MG63 (cell line): ENCODE results near the gene CACNG5. TPM values are rescaled to one million over a fixed set of nuclear protein-coding genes. Genes with fewer than 3 reads are reported as not detected.

Experiments
- DNase-seq: peaks from one replicate; pipeline ENCODE4 v3.0.0-alpha.2; 2020
- H3K27me3 ChIP-seq: fragments of 250-450 bp; sonication (Bioruptor Pico); 2 replicates; pipeline ENCODE4 v1.5.1; 2020; ENCODE audit warnings: mild to moderate bottlenecking, moderate library complexity
- H3K36me3 ChIP-seq: fragments of 250-450 bp; sonication (Bioruptor Pico); 2 replicates; pipeline ENCODE4 v1.5.1; 2020; ENCODE audit warnings: mild to moderate bottlenecking, moderate library complexity
- H3K4me3 ChIP-seq: fragments of 250-450 bp; sonication (Bioruptor Pico); 2 replicates; pipeline ENCODE4 v1.5.1; 2020; ENCODE audit warnings: mild to moderate bottlenecking, moderate library complexity
- H3K9me3 ChIP-seq: fragments of 250-450 bp; sonication (Bioruptor Pico); 2 replicates; pipeline ENCODE4 v1.5.1; 2020; ENCODE audit warnings: mild to moderate bottlenecking, moderate library complexity
- total RNA-seq: library from RNA; depleted of rRNA; stranded (reverse); fragments of >200 nt; shearing (Covaris generic); gene quantifications from 2 replicates; pipeline ENCODE4 v1.2.3, GENCODE V29; 2014; ENCODE audit warnings: low replicate concordance

CACNG5 gene
- total RNA-seq, 1 experiment from 2014 or later: not detected

DNA sequence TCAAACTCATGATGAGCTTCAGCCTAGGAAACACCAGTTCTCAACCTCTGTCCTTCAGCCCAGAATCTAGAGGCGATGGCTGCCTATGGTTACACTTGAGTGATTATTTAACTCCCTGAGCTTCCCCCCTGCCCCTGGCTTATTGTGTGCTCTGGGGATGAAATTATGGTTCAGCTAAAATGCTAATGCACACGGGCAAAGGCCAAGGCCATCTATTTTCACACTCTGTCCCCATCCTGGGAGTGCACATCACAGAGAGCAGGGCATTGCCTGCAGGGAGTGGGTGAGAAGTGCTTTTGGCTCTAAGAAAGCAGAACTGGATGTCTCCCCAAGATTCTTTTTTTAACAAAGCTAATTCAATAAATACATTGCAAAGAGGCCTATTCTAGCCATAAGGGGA is 21.6 kb upstream of the CACNG5 start:
- no peak for DNase-seq
- peaks cover 7% of the 10 kb centered on the region; the same call in 1 of the 2 replicates for H3K9me3 ChIP-seq
- no peaks in the 10 kb centered on the region for H3K27me3 ChIP-seq
- H3K4me3 ChIP-seq: no peak overlapping the region
- no peaks in the 10 kb centered on the region for H3K36me3 ChIP-seq

DNA sequence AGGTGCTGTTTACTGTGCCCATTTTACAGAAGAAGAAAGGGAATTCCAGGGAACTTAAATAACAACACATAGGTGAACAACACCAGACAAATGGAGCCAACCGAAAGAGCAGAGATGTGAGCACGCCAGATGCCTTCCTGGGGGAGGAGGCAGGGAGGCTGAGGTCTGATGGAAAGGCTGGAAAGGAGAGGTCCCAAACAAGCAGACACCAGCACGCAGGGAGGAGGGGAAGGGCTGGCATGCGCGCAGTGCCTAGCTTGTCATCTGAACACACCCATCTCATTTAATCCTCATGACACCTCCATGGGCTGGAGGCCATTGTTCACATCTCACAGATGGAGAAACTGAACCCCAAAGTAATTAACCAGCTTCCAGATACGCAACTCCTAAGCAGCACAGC is 20.9 kb upstream of the CACNG5 start:
- H3K9me3 ChIP-seq: peaks cover 7% of the 10 kb centered on the region; the same call in 1 of the 2 replicates
- DNase-seq: no peak
- no peaks in the 10 kb centered on the region for H3K27me3 ChIP-seq
- no peaks in the 10 kb centered on the region for H3K36me3 ChIP-seq
- no peak overlapping the region for H3K4me3 ChIP-seq

DNA sequence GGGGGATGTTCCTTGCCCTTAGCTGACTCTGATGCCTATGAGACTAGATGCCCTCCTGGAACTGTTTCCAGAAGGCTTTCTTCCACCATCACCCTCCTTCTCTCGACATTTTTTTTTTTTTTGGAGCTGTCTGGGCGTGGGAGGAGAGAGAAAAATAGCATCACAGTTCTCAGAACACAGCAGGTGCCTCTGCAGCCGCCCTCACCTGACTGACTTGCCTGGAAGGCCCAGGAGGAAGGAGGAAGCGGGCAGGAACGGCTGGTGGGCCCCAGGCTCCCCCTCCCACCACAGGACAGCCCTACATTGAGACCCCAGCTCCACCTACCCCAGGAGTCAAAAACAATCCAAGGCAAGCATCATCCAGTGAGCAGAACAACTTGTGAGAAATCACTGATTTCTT is 20.3 kb upstream of the CACNG5 start:
- peaks cover 7% of the 10 kb centered on the region; the same call in 1 of the 2 replicates for H3K9me3 ChIP-seq
- DNase-seq: no peak
- H3K4me3 ChIP-seq: no peak overlapping the region
- no peaks in the 10 kb centered on the region for H3K27me3 ChIP-seq
- H3K36me3 ChIP-seq: no peaks in the 10 kb centered on the region

DNA sequence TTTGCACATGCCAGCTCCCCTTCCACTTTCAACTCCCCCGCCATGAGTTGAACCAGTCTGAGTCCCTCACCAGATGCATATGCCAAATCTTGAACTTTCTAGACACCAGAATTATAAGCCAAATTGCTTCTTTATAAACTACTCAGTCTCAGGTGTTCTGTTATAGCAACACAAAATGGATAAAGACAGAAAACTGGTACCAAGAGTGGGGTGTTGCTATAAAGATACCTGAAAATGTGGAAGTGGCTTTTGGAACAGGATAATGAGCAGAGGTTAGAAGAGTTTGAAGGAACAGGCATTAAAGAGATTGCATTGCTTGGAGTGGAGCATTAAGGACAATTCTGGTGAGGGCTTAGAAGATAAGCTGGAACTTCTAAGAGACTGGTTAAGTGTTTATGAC is 17.2 kb upstream of the CACNG5 start:
- Histone ChIP-seq H3K27me3 (no peaks in the 10 kb centered on the region), H3K9me3 (peaks cover 7% of the 10 kb centered on the region; the same call in 1 of the 2 replicates), H3K4me3 (no peak overlapping the region), H3K36me3 (no peaks in the 10 kb centered on the region)
- DNase-seq: no peak

DNA sequence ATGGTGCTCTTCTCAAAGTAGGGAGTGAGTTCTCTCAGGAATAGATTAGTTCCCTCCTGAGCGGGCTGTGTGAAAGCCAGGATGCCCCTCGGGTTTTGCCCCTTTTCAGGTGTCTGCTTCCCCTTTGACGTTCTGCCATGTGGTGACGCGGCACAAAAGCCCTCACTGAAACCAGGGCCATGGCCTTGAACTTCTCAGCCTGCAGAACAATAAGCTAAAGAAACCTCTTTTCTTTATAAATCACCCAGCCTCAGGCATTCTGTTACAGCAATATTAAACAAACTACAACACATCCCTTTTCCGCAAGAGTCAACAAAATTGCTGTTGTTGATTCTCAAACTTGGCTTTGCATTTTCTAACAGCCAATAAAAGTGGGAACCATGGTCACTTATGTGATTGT is 15.5 kb upstream of the CACNG5 start:
- Histone ChIP-seq H3K36me3 (no peaks in the 10 kb centered on the region), H3K27me3 (no peaks in the 10 kb centered on the region), H3K4me3 (no peak overlapping the region), H3K9me3 (peaks cover 7% of the 10 kb centered on the region; the same call in 1 of the 2 replicates)
- no peak for DNase-seq

DNA sequence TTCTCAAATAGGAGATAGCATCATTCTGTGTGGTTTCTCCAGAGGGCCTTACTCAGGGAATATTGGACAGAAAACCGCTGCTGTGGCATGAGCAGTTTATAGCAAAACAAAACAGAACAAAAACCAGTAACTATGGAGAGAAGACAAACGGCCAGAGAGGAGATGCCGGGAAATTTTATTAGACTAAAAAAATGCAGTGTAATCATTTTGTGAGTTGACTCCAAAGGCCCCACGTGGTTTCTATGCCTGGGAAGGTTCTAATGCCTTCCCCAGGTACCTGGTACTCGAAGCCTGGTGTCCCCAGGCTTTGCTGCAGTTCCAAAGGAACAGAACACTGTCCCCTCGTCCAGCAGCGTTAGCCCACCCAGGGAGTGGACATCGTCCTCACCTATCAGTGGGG is 12.9 kb upstream of the CACNG5 start:
- H3K9me3 ChIP-seq: peaks cover 9% of the 10 kb centered on the region; the same call in 1 of the 2 replicates
- H3K36me3 ChIP-seq: no peaks in the 10 kb centered on the region
- no peak overlapping the region for H3K4me3 ChIP-seq
- H3K27me3 ChIP-seq: peaks cover 5% of the 10 kb centered on the region; the same call in 1 of the 2 replicates
- DNase-seq: no peak

DNA sequence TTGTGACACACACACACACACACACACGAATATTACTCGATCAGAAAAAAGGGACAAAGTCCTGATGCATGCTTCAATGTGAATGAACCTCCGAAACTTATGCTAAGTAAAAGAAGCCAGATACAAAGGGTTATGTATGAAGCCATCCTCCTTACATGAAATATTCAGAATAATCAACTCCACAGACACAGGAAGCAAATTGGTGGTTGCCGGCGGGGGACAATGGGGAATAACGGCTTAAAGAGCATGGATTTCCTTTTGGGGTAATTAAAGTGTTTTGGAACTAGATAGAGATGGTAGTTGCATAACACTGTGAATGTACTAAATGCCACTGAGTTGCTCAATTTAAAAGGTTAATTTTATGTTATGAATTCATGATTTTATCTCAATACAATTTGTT is 8.1 kb upstream of the CACNG5 start:
- Histone ChIP-seq H3K9me3 (0 out of 2 replicates have a peak, but pooled peaks cover 2% of the 10 kb centered on the region), H3K36me3 (no peaks in the 10 kb centered on the region), H3K4me3 (no peak overlapping the region), H3K27me3 (peaks cover 12% of the 10 kb centered on the region)
- DNase-seq: no peak

DNA sequence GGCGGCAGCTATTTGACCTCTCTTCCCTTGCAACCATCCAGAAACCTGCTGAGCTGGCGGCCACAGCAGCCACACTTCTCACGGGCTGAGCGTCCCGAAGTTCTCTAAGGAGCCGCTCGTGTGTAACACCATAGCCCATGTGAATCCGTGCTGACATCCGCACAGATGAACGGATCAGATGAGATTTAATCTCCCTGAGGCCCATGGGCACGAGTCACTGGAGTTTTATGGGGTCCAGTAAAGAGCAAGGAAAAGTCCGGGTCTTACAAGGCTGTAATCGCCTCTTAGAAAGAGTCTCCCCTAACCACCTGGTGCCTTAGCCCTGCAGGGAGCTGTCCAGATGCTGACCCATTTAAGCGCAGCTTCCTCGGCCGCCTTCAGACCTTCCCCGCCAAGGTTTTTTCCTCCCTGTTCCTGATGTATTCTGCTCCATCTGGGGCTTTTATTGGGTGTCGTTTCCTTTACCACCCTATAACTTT is 5.5 kb upstream of the CACNG5 start:
- peak; percentile 48 for DNase-seq
- no peak overlapping the region for H3K4me3 ChIP-seq
- no peaks in the 10 kb centered on the region for H3K36me3 ChIP-seq
- H3K9me3 ChIP-seq: 0 out of 2 replicates have a peak, but pooled peaks cover 2% of the 10 kb centered on the region
- peaks cover 21% of the 10 kb centered on the region for H3K27me3 ChIP-seq

DNA sequence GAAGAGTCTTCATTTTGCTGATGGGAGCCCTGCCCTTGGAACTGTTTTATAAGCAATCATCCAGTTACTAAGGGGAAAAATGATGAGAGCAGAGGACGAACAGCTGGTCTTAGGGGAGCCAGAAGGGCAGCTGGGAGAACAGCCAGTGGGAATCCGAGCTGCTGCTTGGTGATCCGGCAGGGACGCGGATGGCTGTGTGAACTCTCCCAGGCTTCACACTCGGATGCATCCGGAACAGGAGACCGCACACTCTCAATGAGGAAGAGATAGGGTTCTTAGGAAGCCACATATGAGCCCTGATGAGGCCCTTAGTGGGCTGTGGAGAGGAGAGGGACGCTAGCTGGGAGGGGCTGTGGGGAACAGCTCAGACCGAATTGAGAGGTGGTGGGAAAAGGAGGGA is 5.0 kb upstream of the CACNG5 start:
- Histone ChIP-seq H3K27me3 (peaks cover 25% of the 10 kb centered on the region), H3K36me3 (no peaks in the 10 kb centered on the region), H3K4me3 (no peak overlapping the region), H3K9me3 (0 out of 2 replicates have a peak, but pooled peaks cover 2% of the 10 kb centered on the region)
- no peak for DNase-seq

DNA sequence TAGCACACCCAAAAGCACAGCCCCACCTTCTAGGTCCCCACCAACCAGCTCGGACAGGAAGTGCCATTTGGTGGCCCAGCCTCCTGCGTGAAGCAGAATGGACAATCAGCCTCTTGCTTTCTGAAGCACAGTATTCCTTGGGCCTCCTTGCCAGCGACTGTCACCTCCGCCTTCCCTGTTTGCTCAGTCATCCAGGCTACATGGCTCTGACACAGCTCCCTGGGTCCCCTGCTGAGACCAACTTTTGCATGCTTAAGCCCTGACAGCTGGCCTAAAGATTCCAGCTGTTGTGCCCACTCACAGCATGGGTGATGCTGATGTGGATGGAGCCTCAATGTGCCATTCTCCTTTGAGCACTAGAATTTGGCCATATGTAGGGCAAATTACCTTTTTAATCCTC is 4.5 kb upstream of the CACNG5 start:
- Histone ChIP-seq H3K36me3 (no peaks in the 10 kb centered on the region), H3K4me3 (no peak overlapping the region), H3K9me3 (0 out of 2 replicates have a peak, but pooled peaks cover 2% of the 10 kb centered on the region), H3K27me3 (peaks cover 30% of the 10 kb centered on the region)
- no peak for DNase-seq

DNA sequence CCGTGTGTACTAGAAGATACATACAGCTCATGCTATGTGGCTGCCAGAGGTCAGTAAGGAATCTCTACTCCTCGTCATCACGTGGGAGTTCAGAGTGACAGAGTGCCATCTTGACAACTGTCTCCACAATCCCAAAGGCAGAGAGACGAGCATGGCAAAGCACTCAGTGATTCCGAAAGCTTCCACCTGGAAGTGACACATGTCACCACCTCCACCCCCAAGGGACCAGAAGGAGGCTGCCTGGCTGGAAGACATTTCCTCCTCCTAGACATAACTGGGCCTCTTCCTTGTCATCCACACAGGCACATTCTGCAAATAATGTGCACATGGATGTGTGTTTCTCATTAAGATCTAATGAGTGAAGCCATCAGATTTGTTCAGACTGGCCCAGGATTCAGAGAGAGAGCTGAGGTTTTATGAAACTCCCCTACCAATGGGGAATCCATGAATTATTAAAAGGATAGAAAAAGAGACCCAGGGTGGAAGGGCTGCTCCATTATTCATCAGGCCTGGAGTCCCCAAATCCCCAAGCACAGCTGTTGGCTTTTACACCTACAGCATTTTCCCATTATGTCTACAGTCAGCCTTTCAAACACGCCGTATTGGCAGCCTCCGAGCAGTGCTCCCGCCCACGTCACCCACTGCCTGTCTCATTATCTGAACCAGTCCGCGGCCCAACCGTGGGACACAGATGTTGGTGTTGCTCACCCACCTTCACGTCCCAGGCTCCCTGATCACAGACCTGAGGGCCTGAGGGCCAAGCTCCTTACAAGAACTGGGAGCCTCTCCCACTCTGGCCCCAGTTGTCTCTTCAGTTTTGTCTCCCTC is 3.3 kb upstream of the CACNG5 start:
- H3K9me3 ChIP-seq: no peaks in the 10 kb centered on the region
- H3K27me3 ChIP-seq: peaks cover 38% of the 10 kb centered on the region
- no peak for DNase-seq
- H3K36me3 ChIP-seq: no peaks in the 10 kb centered on the region
- no peak overlapping the region for H3K4me3 ChIP-seq

DNA sequence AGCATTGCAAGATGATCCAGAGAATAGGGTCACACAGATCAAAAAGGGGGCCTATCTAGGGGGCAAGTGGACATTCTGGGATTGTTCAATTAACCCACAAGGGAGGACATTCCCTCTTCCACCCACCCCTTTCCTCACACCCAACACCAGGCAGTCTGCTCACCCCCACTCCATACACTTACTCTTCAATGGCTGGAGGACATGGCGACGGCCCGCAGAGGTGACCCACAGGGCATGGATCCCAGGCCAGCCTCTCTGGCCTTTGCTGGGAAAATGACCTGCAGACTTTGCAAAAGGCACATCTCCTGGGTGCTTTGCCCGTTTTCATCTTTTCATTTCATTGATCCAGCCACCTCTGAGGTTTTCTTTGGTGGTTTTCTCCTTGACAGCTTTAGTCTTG is 1.7 kb upstream of the CACNG5 start:
- DNase-seq: no peak
- Histone ChIP-seq H3K27me3 (peaks cover 36% of the 10 kb centered on the region), H3K4me3 (no peak overlapping the region), H3K9me3 (no peaks in the 10 kb centered on the region), H3K36me3 (no peaks in the 10 kb centered on the region)

DNA sequence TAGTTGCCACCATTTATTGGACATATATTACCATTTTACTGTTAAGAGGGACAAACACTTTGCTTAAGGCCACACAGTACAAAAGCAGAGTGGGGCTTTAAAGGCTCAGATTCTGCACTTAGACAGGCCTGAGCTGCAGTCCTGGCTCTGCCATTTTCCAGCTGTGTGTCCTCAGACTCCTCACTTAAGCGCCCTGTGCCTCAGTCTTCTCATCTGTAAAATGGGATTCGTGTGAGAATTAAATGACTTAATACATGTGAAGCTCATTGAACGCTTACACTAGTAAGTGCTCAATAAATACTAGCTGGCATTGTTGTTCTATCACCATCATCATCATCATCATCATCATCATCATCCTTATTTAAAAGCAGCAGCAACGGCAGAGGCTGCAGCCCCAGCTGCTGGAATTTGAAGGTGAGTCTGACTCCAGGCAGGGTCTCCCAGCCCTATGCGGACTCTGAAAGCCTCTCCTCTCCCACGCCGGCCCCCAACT is 445 bp upstream of the CACNG5 start:
- H3K9me3 ChIP-seq: no peaks in the 10 kb centered on the region
- DNase-seq: no peak
- H3K4me3 ChIP-seq: no peak overlapping the region
- peaks cover 33% of the 10 kb centered on the region for H3K27me3 ChIP-seq
- no peaks in the 10 kb centered on the region for H3K36me3 ChIP-seq

DNA sequence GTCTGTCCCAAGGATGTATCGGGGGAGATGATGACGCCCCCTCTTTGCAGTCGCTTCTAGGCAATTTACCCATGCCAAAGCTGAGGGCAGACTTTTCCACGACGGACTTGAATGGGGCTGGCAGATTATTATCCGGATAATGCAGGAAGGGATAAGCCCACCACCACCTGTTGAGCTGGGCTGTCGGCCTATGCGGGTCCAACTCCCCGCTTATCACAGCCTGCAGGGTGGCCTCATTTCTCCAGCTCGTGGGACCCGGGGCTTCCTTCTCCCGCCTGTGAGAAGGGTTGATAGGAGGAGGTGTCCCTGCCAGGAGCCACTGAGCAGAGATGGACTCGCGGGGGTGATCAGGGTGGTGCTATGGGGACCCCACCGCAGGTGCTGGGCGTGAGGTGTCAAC is 559 bp downstream of the CACNG5 start:
- Histone ChIP-seq H3K4me3 (no peak overlapping the region), H3K9me3 (no peaks in the 10 kb centered on the region), H3K27me3 (peaks cover 31% of the 10 kb centered on the region), H3K36me3 (no peaks in the 10 kb centered on the region)
- no peak for DNase-seq

DNA sequence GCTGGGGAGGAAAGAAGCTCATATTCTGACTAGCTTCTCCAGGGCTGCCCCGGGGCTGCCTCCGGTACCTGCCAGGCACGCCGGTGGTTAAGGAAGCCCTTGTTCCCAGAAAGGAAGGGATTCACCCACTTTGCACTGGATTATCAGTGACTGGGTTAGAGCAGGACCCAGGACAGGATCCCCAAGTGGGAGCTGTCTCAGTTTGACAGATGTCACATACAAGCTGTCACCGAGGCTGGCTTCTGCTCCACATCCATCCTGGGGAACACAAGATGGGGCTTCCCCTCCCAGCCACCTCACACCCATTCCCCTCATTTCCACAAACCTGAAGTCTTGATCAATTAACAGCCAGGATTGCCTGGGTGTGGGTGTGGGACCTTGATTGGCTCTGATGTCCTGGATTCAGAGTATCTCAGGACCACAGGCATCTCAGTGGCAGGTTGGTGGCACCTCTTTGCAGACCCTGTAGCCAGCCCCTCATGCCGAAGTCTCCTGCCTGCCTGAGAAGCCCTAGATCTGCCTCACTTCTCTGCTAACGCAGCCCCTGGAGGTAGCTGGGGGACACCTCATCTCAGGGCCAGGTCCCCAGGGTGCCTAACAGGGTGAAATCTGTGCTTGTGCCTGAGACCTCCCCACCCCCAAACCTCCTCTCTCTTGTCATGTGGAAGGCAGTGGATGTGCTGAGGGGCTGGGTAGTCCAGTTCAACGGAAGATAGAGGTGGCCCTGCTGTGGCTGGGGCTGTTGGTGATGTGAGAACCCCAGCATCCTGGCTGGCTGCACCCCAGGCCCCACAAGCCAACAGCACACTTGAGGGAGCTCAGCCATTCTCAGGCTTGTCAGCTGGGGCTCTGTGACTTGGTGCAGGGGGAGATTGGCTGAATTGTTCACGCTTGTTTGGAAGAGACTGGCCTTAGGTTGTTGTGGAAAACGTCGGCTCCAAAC is 1.4 kb downstream of the CACNG5 start:
- Histone ChIP-seq H3K27me3 (peaks cover 31% of the 10 kb centered on the region), H3K4me3 (no peak overlapping the region), H3K36me3 (no peaks in the 10 kb centered on the region), H3K9me3 (no peaks in the 10 kb centered on the region)
- no peak for DNase-seq

DNA sequence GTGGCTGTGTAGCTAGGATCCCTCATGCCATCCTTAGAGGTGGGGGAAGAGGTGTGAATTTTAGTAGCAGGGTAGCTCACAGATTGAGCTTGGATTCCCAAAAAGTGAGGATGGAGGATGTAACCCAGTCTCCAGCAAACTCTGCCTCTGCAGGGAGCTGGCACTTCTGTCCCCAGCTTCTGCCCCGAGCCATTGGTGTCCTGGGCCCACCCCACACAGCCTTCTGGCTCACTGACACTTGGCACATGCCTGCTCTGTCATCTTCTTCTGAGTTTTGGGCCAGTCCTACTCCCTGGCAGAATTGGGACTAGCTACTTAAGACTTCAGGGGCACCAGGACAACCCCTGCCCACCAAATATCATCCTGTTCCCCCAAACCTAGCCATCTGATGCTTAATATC is 2.3 kb downstream of the CACNG5 start:
- no peaks in the 10 kb centered on the region for H3K9me3 ChIP-seq
- no peaks in the 10 kb centered on the region for H3K36me3 ChIP-seq
- DNase-seq: no peak
- H3K4me3 ChIP-seq: no peak overlapping the region
- H3K27me3 ChIP-seq: peaks cover 31% of the 10 kb centered on the region
